Body of pancreas (tissue), 4 donors: ENCODE measurements around the gene HENMT1.

Experiments used
- POLR2A ChIP-seq, 3 donors: fragments of 450-650 bp; IDR thresholded peaks; one replicate each; pipeline ENCODE4 v1.6.1; 2016; ENCODE audit warnings: antibody characterized with exemption in 3 of 3, mild to moderate bottlenecking in 2 of 3
- TF ChIP-seq, protein P1 (sequence below), 7 experiments: fragments of 450-650 bp in 4 of 7; fragments of 200-600 bp in 3 of 7; sonication (generic) in 3 of 7; IDR thresholded peaks; one replicate each; pipeline ENCODE4 v1.5.1; 2016 to 2019; ENCODE audit warnings: antibody characterized with exemption in 7 of 7

DNA sequence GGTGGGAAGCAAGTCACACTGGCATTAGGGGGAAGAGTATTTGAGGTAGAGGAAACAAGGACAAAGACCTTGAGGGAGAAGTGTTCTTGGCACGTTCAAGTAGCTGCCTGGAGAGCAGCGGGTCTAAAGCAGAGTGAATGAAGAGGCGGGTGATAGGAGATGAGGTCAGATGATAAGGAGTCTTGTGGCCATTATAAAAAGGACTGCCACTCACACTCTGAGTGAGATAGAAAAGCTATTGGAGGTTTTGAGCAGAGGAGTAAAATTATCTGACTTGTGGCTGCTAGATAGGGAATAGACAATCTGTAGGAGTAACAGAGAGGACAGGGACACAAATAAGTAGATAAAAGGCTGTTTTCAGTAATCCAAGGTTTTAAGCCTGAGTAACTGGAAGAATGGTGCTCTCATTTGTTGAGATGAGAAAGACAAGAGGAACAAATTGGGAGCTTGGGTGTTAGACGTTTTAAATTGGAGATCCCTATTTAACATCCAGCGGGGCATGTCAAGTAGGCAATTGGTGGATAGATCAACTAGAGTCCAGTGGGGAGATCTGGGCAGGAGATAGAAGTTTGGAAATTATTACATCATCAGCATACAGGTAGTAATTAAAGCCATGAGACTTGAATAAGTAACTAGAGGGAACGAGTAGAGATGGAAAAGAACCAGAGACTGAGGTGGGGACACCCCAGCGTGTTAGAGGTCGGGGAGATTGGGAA is 43.7 kb downstream of the HENMT1 start:
- TF ChIP-seq, protein P1, sequence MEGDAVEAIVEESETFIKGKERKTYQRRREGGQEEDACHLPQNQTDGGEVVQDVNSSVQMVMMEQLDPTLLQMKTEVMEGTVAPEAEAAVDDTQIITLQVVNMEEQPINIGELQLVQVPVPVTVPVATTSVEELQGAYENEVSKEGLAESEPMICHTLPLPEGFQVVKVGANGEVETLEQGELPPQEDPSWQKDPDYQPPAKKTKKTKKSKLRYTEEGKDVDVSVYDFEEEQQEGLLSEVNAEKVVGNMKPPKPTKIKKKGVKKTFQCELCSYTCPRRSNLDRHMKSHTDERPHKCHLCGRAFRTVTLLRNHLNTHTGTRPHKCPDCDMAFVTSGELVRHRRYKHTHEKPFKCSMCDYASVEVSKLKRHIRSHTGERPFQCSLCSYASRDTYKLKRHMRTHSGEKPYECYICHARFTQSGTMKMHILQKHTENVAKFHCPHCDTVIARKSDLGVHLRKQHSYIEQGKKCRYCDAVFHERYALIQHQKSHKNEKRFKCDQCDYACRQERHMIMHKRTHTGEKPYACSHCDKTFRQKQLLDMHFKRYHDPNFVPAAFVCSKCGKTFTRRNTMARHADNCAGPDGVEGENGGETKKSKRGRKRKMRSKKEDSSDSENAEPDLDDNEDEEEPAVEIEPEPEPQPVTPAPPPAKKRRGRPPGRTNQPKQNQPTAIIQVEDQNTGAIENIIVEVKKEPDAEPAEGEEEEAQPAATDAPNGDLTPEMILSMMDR (IDR thresholded peaks at IDR 0.05) = no peak
- TF ChIP-seq POLR2A (IDR thresholded peaks at IDR 0.05) = no peak
